PC-3 (cell line): Measurements from ENCODE around the gene GPC6.

Source experiments
- EZH2 ChIP-seq: fragments of 300-600 bp; sonication (generic); IDR thresholded peaks from one replicate; pipeline ENCODE4 v1.6.1; 2017; ENCODE audit warnings: antibody characterized with exemption, mild to moderate bottlenecking, low read length; ENCODE audit not compliant: unreplicated experiment
- EZH2phosphoT487 ChIP-seq: fragments of 300-600 bp; sonication (generic); IDR thresholded peaks from 2 replicates; pipeline ENCODE4 v1.6.1; 2018; ENCODE audit warnings: mild to moderate bottlenecking, antibody characterized with exemption, low read length, borderline replicate concordance
- TF ChIP-seq, protein P1 (sequence below): fragments of 300-600 bp; sonication (generic); conservative IDR thresholded peaks from 2 replicates; pipeline ENCODE4 v1.5.1; 2017; ENCODE audit warnings: antibody characterized with exemption, low read depth, mild to moderate bottlenecking, low read length

DNA sequence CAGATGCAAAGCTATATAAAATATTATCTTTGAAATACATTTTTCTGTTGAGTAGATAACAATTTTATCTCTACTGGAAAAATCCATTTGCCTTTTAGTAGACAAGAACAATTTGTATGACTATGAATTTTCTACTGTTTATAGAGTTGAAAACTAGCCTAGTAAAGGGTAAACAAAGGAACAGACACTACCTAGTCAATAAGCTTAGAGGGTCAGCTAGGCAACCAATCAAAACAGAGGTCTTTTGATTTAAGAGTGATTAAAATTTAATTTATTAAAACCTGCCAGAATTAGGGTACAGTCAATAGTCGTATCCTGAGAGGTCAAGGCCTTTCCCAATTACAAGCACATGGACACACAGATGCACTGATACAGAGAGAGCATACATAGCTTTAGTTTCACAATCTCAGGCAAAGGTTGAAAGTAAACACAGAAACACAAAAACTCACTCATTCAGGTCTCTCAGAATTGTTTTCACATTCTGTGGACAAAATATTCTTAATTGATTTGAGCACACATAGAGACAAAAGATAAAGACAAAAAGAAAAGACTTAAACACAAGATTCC lies 24.5 kb upstream of the GPC6 start:
- TF ChIP-seq EZH2phosphoT487, result no peak
- TF ChIP-seq EZH2, result no peak
- TF ChIP-seq, protein P1, sequence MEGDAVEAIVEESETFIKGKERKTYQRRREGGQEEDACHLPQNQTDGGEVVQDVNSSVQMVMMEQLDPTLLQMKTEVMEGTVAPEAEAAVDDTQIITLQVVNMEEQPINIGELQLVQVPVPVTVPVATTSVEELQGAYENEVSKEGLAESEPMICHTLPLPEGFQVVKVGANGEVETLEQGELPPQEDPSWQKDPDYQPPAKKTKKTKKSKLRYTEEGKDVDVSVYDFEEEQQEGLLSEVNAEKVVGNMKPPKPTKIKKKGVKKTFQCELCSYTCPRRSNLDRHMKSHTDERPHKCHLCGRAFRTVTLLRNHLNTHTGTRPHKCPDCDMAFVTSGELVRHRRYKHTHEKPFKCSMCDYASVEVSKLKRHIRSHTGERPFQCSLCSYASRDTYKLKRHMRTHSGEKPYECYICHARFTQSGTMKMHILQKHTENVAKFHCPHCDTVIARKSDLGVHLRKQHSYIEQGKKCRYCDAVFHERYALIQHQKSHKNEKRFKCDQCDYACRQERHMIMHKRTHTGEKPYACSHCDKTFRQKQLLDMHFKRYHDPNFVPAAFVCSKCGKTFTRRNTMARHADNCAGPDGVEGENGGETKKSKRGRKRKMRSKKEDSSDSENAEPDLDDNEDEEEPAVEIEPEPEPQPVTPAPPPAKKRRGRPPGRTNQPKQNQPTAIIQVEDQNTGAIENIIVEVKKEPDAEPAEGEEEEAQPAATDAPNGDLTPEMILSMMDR, result no peak
